ENCODE measurements around the gene TMEM42.

Gene TMEM42

DNA sequence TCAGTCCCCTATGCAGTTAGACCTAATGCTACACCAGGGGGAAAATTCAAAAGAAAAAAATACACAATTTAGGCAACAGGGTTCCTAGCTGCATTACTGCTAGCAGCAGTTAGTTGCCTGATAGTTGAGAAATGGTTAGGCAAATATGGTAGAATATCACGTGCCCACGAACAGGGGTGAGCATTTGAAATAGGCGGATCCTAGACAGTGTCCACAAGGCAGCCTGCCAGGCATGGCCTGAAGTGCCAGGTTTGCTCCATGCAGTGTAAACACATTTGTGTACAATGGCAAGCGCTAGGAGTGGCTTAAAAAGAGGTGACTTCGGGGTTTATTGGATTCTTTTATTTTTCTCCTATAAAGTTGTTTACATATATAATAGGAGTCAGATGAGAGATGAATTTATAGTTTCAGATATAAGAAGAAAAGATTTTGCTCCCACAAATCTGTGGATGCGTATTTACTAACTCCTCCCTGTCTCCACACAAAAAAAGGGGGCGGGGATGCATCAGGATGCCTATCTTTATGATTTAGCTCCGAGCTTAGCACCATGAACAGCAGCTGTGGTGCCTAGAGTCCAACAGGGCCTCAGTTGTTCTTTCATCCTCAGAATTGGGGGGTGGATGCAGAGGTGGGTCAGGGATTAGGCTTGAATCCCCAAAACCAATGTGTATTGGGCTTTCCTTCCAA, 8.8 kb downstream of the TMEM42 start:
- H3K4me1 ChIP-seq = no peaks in the 10 kb centered on the region
- no peaks in the 10 kb centered on the region for H3K36me3 ChIP-seq
- no peak for DNase-seq
- no peaks in the 10 kb centered on the region for H3K9me3 ChIP-seq
- TF ChIP-seq, protein P1, sequence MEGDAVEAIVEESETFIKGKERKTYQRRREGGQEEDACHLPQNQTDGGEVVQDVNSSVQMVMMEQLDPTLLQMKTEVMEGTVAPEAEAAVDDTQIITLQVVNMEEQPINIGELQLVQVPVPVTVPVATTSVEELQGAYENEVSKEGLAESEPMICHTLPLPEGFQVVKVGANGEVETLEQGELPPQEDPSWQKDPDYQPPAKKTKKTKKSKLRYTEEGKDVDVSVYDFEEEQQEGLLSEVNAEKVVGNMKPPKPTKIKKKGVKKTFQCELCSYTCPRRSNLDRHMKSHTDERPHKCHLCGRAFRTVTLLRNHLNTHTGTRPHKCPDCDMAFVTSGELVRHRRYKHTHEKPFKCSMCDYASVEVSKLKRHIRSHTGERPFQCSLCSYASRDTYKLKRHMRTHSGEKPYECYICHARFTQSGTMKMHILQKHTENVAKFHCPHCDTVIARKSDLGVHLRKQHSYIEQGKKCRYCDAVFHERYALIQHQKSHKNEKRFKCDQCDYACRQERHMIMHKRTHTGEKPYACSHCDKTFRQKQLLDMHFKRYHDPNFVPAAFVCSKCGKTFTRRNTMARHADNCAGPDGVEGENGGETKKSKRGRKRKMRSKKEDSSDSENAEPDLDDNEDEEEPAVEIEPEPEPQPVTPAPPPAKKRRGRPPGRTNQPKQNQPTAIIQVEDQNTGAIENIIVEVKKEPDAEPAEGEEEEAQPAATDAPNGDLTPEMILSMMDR (IDR thresholded peaks at IDR 0.05; ENCODE audit: low read depth, low read length) = no peak
- no peak overlapping the region for H3K4me3 ChIP-seq (ENCODE audit: low read depth, low read length)
- H3K27me3 ChIP-seq = no peaks in the 10 kb centered on the region

DNA sequence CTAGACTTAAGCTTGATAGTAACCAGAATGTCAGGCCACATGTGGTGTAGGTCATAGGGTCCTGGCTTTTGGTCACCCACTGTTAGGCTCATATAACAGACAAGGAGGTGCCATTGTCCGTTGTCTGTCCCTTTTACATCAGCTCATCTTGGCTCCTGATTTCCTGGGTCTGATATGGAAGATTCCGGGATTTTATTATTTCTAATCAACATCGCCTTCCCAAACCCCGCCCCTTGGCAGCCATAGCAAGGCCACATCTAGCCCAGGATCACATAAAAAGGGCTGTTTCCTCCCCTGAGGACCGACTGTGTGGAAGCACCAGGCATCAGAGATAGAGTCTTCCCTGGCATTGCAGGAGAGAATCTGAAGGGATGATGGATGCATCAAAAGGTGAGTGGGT, 12.6 kb downstream of the TMEM42 start, which contains the start of gene TGM4:
TGM4 (plus strand) TSS at position 301 of the 400 bp plus-strand sequence; CDS start at position 372, 71 bp downstream.
- no peaks in the 10 kb centered on the region for H3K27me3 ChIP-seq

DNA sequence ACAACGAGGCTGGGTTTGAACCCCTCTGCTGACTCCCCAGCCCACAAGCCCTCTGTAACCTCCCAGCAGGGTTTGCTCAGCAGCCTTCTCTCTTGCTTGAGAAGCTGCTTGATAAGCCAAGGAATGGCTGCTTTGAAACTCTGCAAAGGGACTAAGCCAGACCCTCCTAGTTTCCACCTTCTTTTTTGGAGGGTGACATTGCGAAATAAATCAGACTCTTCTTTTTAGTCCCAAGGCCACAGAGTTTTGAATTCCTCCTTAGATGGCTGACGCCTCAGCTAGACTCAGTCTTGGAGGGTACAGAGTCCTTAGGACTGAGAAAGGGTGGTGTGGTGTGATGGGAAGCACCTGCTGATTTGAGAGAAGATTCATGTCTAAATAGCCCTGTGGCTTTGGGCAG, 13.9 kb downstream of the TMEM42 start:
- no peaks in the 10 kb centered on the region for H3K36me3 ChIP-seq
- H3K4me1 ChIP-seq = no peaks in the 10 kb centered on the region
- H3K27me3 ChIP-seq = no peaks in the 10 kb centered on the region
- no peak for DNase-seq
- H3K4me3 ChIP-seq (ENCODE audit: low read depth, low read length) = no peak overlapping the region
- no peaks in the 10 kb centered on the region for H3K9me3 ChIP-seq
- TF ChIP-seq, protein P1 (IDR thresholded peaks at IDR 0.05; ENCODE audit: low read depth, low read length) = no peak

More for the DNA sequence above, 12.6 kb downstream of the TMEM42 start, which contains the start of gene TGM4:
- no peaks in the 10 kb centered on the region for H3K36me3 ChIP-seq
- no peaks in the 10 kb centered on the region for H3K9me3 ChIP-seq
- H3K4me3 ChIP-seq (ENCODE audit: low read depth, low read length) = no peak within 1 kb of the TSS
- TF ChIP-seq, protein P1 (IDR thresholded peaks at IDR 0.05; ENCODE audit: low read depth, low read length) = no peak
- no peaks in the 10 kb centered on the region for H3K4me1 ChIP-seq
- no peak for DNase-seq

DNA sequence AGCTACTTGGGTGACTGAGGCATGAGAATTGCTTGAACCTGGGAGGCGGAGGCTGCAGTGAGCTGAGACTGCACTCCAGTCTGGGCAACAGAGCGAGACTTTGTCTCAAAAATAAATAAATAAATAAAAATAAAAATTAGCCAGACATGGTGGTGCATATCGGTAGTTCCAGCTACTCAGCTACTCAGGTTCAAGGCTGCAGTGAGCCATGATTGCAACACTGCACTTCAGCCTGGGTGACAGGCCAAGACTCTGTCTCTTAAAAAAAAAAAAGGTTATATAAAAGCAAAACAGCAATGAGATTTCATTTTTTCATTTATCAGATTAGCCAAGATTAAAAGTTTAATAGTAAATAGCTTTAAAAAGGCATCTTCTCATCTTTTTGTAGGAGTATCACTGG, 15.6 kb downstream of the TMEM42 start:
- no peak overlapping the region for H3K4me3 ChIP-seq (ENCODE audit: low read depth, low read length)
- TF ChIP-seq, protein P1 (IDR thresholded peaks at IDR 0.05; ENCODE audit: low read depth, low read length) = no peak
- H3K36me3 ChIP-seq = no peaks in the 10 kb centered on the region
- H3K4me1 ChIP-seq = no peaks in the 10 kb centered on the region
- H3K9me3 ChIP-seq = no peaks in the 10 kb centered on the region
- DNase-seq = no peak
- H3K27me3 ChIP-seq = no peaks in the 10 kb centered on the region

DNA sequence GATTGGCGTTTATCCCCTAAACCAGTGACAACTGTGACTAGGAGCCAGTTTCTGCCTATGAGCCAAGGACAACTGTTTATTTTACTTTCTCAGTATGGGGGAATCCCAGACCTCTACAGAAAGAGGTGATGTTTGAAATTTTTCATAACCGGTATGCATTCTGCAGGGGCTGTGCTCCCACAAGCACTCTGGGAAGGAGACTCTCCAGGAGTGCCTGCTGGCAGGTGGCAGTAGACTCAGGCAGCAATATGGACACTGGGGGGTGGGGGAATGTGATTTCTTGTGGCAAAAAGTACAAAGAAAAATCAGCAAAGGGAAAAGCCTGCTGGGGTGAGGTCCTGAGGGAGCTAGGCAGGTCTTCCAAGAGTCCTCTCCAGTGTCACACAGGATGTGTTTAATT, 18.6 kb downstream of the TMEM42 start:
- Histone ChIP-seq H3K4me1 (no peaks in the 10 kb centered on the region), H3K9me3 (no peaks in the 10 kb centered on the region), H3K36me3 (no peaks in the 10 kb centered on the region), H3K27me3 (no peaks in the 10 kb centered on the region), H3K4me3 (ENCODE audit: low read depth, low read length) (no peak overlapping the region)
- DNase-seq = no peak
- TF ChIP-seq, protein P1 (IDR thresholded peaks at IDR 0.05; ENCODE audit: low read depth, low read length) = no peak

DNA sequence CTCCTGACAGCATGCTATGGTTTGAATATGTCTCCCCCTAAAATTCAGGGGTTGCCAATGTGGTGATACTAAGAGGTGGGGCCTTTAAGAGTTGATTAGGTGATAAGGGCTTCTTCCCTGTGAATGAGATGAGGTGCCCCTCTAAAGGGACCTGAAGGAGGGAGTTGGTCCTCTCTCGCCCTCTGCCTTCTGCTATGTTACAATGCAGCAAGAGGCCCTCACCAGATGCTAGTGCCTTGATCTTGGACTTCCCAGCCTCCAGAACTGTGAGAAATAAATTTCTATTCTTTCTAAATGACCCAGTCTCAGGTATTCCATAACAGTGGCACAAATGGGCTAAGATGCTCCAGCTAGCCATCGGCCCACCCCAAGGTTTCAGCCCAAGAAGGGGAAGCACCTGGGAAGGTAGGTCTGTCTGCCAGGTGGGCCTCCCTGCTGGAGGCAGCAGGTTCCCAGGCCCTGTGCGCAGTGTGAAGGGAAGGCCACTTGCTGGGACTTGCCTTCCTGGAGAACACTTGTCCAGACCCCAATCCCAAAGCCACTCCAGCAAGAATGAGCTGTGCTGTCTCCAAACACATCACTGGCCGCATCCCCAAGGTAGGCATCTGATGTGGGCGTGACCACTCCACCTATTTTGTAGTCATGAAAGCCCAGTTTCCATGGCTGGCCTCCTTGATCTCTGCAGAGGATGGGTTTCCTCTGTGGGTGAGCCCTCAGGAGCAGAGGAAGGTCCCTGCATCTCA, 21.7 kb downstream of the TMEM42 start:
- Histone ChIP-seq H3K9me3 (no peaks in the 10 kb centered on the region), H3K36me3 (no peaks in the 10 kb centered on the region), H3K4me3 (ENCODE audit: low read depth, low read length) (no peak overlapping the region), H3K4me1 (no peaks in the 10 kb centered on the region), H3K27me3 (no peaks in the 10 kb centered on the region)
- TF ChIP-seq, protein P1 (IDR thresholded peaks at IDR 0.05; ENCODE audit: low read depth, low read length) = no peak
- no peak for DNase-seq

Measured in BE2C (cell line).